NOMO-1 (cell line): ENCODE data around the gene IPO8.

Source experiments
- DNase-seq, 2 experiments: peaks; one replicate each; lab custom pipeline; 2025; ENCODE audit not compliant: unreplicated experiment in 2 of 2; lab: John Stamatoyannopoulos, UW

IPO8 gene

GRCh38 chr12:30695199-30696102 is at the start of gene IPO8:
Gene IPO8 (minus strand): TSS chr12:30695869. CDS start chr12:30695647, 222 bp downstream.
- peak; percentile 87 for DNase-seq

GRCh38 chr12:30744321-30744720 is 48.7 kb upstream of the IPO8 start:
- no peak for DNase-seq

- DNase-seq: no peak
Observed at GRCh38 chr12:30740274-30740673, 44.6 kb upstream of the IPO8 start.

- no peak for DNase-seq
Observed at GRCh38 chr12:30739020-30739419, 43.4 kb upstream of the IPO8 start.

- no peak for DNase-seq
Observed at GRCh38 chr12:30732954-30733637, 37.4 kb upstream of the IPO8 start.

GRCh38 chr12:30730011-30730410 is 34.3 kb upstream of the IPO8 start:
- DNase-seq: no peak

GRCh38 chr12:30729547-30729946 is 33.9 kb upstream of the IPO8 start:
- DNase-seq: no peak

- DNase-seq: no peak
Observed at GRCh38 chr12:30726647-30727046, 31.0 kb upstream of the IPO8 start.

GRCh38 chr12:30725739-30726138 is 30.1 kb upstream of the IPO8 start:
- DNase-seq: no peak

GRCh38 chr12:30719060-30719459 is 23.4 kb upstream of the IPO8 start:
- no peak for DNase-seq

- DNase-seq: peak; percentile 7 to 24
Observed at GRCh38 chr12:30707613-30708342, 12.1 kb upstream of the IPO8 start.

- DNase-seq: no peak
Observed at GRCh38 chr12:30706476-30706875, 10.8 kb upstream of the IPO8 start.

- DNase-seq: no peak
Observed at GRCh38 chr12:30701056-30701455, 5.4 kb upstream of the IPO8 start.

GRCh38 chr12:30700216-30700900 is 4.7 kb upstream of the IPO8 start:
- no peak for DNase-seq

GRCh38 chr12:30698346-30698745 is 2.7 kb upstream of the IPO8 start:
- no peak for DNase-seq

GRCh38 chr12:30696943-30697342 is 1.3 kb upstream of the IPO8 start:
- DNase-seq: no peak

GRCh38 chr12:30696486-30696885 is 817 bp upstream of the IPO8 start:
- DNase-seq: no peak

- peak in 1 of 2 experiments; percentile 35 for DNase-seq
Observed at GRCh38 chr12:30696103-30696408, 387 bp upstream of the IPO8 start.

GRCh38 chr12:30694412-30695198 is 1.1 kb downstream of the IPO8 start:
- DNase-seq: peak in 1 of 2 experiments; percentile 6

- no peak for DNase-seq
Observed at GRCh38 chr12:30692470-30692869, 3.2 kb downstream of the IPO8 start.
